B cell (primary cell): ENCODE measurements around the gene ACACB. TPM values are rescaled to one million over a fixed set of nuclear protein-coding genes. Genes with fewer than 3 reads are reported as not detected.
A peak's percentile ranks its signal among the peaks of the same experiment; 100 is the strongest.

ENCODE experiments used
- ATAC-seq: fragments of 200-7000 bp; cut with Tn5 transposase; one replicate; pipeline ENCODE4 v1.10.0; 2021; ENCODE audit warnings: low read depth, mild to moderate bottlenecking, moderate number of reproducible peaks, moderate library complexity
- CTCF ChIA-PET: fragments of 350-600 bp; sonication (Branson Sonifier 250); formaldehyde crosslinking; loops from one replicate; lab custom pipeline; 2021; ENCODE audit warnings: antibody characterized with exemption, inconsistent platforms; lab: Charles Lee
- POLR2A ChIA-PET: fragments of 350-600 bp; sonication (Branson Sonifier 250); formaldehyde crosslinking; loops from one replicate; lab custom pipeline; 2021; ENCODE audit warnings: antibody characterized with exemption; lab: Charles Lee
- DNase-seq: peaks from one replicate; pipeline ENCODE4 v3.0.0; 2013
- H2AFZ ChIP-seq: 2 replicates; pipeline ENCODE4 v1.6.1; 2012; ENCODE audit warnings: mild to moderate bottlenecking, low read depth, low read length; ENCODE audit not compliant: insufficient read depth, poor library complexity, severe bottlenecking
- H3K27ac ChIP-seq, 2 donors: 1 replicate in 1 of 2; 2 replicates in 1 of 2; pipeline ENCODE4 v1.5.1; 2012 to 2013; ENCODE audit warnings: low read length in 2 of 2, mild to moderate bottlenecking in 2 of 2, moderate library complexity in 1 of 2
- H3K27me3 ChIP-seq, 4 experiments: fragments of 200-600 bp in 1 of 4; sonication (generic) in 1 of 4; replicated peaks in 1 of 4; 1 replicate in 2 of 4; 2 replicates in 2 of 4; pipeline versions ENCODE4 v1.6.1 to v1.7.0; 2013 to 2016; ENCODE audit warnings: low read length in 3 of 4, mild to moderate bottlenecking in 2 of 4, mixed read lengths in 1 of 4, moderate library complexity in 1 of 4; ENCODE audit not compliant: insufficient read depth in 4 of 4, control insufficient read depth in 3 of 4; ENCODE audit errors: control extremely low read depth in 1 of 4
- H3K36me3 ChIP-seq, 2 experiments: replicated peaks in 1 of 2; 1 replicate in 1 of 2; 2 replicates in 1 of 2; pipeline versions ENCODE4 v1.6.1 to v1.7.1; 2013; ENCODE audit warnings: low read length in 1 of 2; ENCODE audit not compliant: insufficient read depth in 2 of 2, control insufficient read depth in 1 of 2; ENCODE audit errors: control extremely low read depth in 1 of 2, extremely low read depth in 1 of 2
- H3K4me1 ChIP-seq, 2 donors: fragments of 200-600 bp in 1 of 2; sonication (generic) in 1 of 2; 1 replicate in 1 of 2; 2 replicates in 1 of 2; pipeline versions ENCODE4 v1.5.1 to v1.6.1; 2013 to 2017; ENCODE audit warnings: low read length in 2 of 2; ENCODE audit not compliant: control insufficient read depth in 2 of 2, insufficient read depth in 2 of 2
- H3K4me2 ChIP-seq: replicated peaks from 2 replicates; pipeline ENCODE3; 2012; ENCODE audit warnings: mild to moderate bottlenecking, low read depth, low read length; ENCODE audit not compliant: poor library complexity, severe bottlenecking
- H3K4me3 ChIP-seq, 5 experiments: fragments of 200-600 bp in 1 of 5; sonication (generic) in 1 of 5; 1 replicate in 3 of 5; 2 replicates in 2 of 5; pipeline versions ENCODE4 v1.5.1 to v1.7.0; 2011 to 2016; ENCODE audit warnings: low read length in 4 of 5, mild to moderate bottlenecking in 4 of 5, low read depth in 2 of 5, control low read depth in 1 of 5, moderate library complexity in 1 of 5; ENCODE audit not compliant: insufficient read depth in 1 of 5; ENCODE audit errors: control extremely low read depth in 1 of 5, extremely low read depth in 1 of 5
- H3K79me2 ChIP-seq: fragments of 200-600 bp; sonication (generic); one replicate; pipeline ENCODE4 v1.6.0; 2016; ENCODE audit warnings: low read length; ENCODE audit not compliant: control insufficient read depth, insufficient read depth
- H3K9ac ChIP-seq: fragments of 200-600 bp; sonication (generic); 2 replicates; pipeline ENCODE4 v1.6.1; 2017; ENCODE audit warnings: mild to moderate bottlenecking, low read length, moderate library complexity
- H3K9me3 ChIP-seq, 3 donors: one replicate each; pipeline versions ENCODE4 v1.6.1 to v1.7.1; 2013; ENCODE audit warnings: low read length in 2 of 3; ENCODE audit not compliant: control insufficient read depth in 2 of 3, insufficient read depth in 1 of 3; ENCODE audit errors: control extremely low read depth in 1 of 3
- H4K20me1 ChIP-seq: 2 replicates; pipeline ENCODE4 v1.6.0; 2012; ENCODE audit warnings: mild to moderate bottlenecking, low read length; ENCODE audit not compliant: insufficient read depth, control insufficient read depth, poor library complexity, severe bottlenecking
- H3K27ac Mint-ChIP-seq: one replicate; pipeline ENCODE4 v1.8.0; 2021; ENCODE audit warnings: mixed read lengths
- H3K27me3 Mint-ChIP-seq: one replicate; pipeline ENCODE4 v1.8.0; 2021; ENCODE audit warnings: mixed read lengths
- H3K4me1 Mint-ChIP-seq: one replicate; pipeline ENCODE4 v1.8.0; 2021; ENCODE audit warnings: mixed read lengths
- H3K4me3 Mint-ChIP-seq: one replicate; pipeline ENCODE4 v1.8.0; 2021; ENCODE audit warnings: mixed read lengths
- H3K9me3 Mint-ChIP-seq: one replicate; pipeline ENCODE4 v1.8.0; 2022; ENCODE audit warnings: mixed read lengths; ENCODE audit not compliant: insufficient read depth
- EZH2 ChIP-seq: IDR thresholded peaks from 2 replicates; pipeline ENCODE4 v1.6.1; 2012; ENCODE audit warnings: borderline replicate concordance, low read depth, mild to moderate bottlenecking, moderate library complexity, low read length; ENCODE audit not compliant: insufficient read depth, poor library complexity, severe bottlenecking
- WGBS: methylation state at CpG from one replicate; pipeline ENCODE4 v1.1.5; 2013; ENCODE audit warnings: missing lambda C conversion rate; ENCODE audit not compliant: insufficient coverage; 5-methylcytosine and 5-hydroxymethylcytosine counted together
- intact Hi-C: fragments of 100-400 bp; cut with micrococcal nuclease; formaldehyde crosslinking; loops from one replicate; pipeline ENCODE4 v1.10.0; 2022
- polyA plus RNA-seq: library from polyadenylated mRNA; depleted of rRNA; stranded (reverse); fragments of >200 nt; gene quantifications from 2 replicates; pipeline ENCODE4 v1.2.3, GENCODE V29; 2012
- total RNA-seq, 2 donors: library from RNA; stranded (reverse); fragments of 120-200 nt in 1 of 2; gene quantifications; 1 replicate in 1 of 2; 2 replicates in 1 of 2; pipeline versions ENCODE4 v1.2.3 to v1.2.4, GENCODE V29; 2013 to 2022
- TF ChIP-seq, protein P1 (sequence below): fragments of 200-600 bp; IDR thresholded peaks from one replicate; pipeline ENCODE4 v1.8.0; 2022; ENCODE audit warnings: antibody characterized with exemption, mild to moderate bottlenecking

ACACB gene
- total and polyA plus RNA-seq, 2 donors (not counting 1 experiment from before 2014, with no cell fraction given): 7.4 to 27.5 TPM

DNA sequence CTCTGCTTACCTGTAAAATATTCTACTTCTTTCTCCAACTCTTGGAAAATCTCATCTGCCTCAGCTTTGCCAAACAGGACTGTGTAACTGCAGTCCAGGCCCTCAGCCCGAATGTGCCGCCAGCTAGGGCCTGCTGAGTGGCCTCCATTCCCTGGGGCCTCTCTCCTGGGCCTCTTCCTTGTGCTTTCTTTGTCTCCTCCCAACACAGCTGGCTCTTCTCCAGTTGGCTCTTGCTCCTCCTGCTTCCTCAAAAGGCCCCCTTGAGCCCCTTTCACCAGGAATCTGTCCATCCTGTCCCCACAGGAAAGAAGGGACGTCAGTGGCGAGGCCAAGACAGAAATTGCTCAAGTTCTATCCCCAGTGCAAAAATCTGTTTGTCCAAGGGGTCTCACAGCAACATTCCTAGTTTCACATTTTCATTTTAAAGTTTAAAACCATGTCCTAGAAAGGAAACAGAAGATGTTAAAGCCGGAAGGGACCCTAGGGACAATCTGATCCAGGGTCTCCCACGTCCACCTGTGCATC, 23.8 kb upstream of the ACACB start:
- DNase-seq (no peak), ATAC-seq (no peak)
- peak overlapping the region; percentile 89 for H3K27ac Mint-ChIP-seq
- H3K27ac ChIP-seq: peak overlapping the region; percentile 58 to 78
- H3K36me3 ChIP-seq: peaks cover 0 to 22% of the 10 kb centered on the region in 2 experiments
- peak overlapping the region; percentile 95 for H3K4me3 Mint-ChIP-seq
- peak overlapping the region; percentile 64 to 98 (median 85) for H3K4me3 ChIP-seq
- H3K9ac ChIP-seq: peak overlapping the region; percentile 87
- TF ChIP-seq, protein P1, sequence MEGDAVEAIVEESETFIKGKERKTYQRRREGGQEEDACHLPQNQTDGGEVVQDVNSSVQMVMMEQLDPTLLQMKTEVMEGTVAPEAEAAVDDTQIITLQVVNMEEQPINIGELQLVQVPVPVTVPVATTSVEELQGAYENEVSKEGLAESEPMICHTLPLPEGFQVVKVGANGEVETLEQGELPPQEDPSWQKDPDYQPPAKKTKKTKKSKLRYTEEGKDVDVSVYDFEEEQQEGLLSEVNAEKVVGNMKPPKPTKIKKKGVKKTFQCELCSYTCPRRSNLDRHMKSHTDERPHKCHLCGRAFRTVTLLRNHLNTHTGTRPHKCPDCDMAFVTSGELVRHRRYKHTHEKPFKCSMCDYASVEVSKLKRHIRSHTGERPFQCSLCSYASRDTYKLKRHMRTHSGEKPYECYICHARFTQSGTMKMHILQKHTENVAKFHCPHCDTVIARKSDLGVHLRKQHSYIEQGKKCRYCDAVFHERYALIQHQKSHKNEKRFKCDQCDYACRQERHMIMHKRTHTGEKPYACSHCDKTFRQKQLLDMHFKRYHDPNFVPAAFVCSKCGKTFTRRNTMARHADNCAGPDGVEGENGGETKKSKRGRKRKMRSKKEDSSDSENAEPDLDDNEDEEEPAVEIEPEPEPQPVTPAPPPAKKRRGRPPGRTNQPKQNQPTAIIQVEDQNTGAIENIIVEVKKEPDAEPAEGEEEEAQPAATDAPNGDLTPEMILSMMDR: no peak
- no peak for TF ChIP-seq EZH2
- H2AFZ ChIP-seq: peak overlapping the region; percentile 94
- POLR2A ChIA-PET: interaction anchor here (0.6 kb wide), 1 partner anchor 16 kb away, joined by 3 read pairs; no protein-coding TSS in a partner anchor
- peaks cover 24 to 26% of the 10 kb centered on the region in 2 donors for H3K4me1 ChIP-seq
- peaks cover 32% of the 10 kb centered on the region for H3K4me1 Mint-ChIP-seq
- H3K4me2 ChIP-seq: peak overlapping the region; percentile 95
- H3K79me2 ChIP-seq: peaks cover 23% of the 10 kb centered on the region
- CTCF ChIA-PET: interaction anchor here (0.8 to 2.6 kb wide), 11 partner anchors 10 to 528 kb away, joined by 3 to 11 read pairs (median 5); partner anchors contain the start of gene USP30
- intact Hi-C loops: loop anchor here (1.0 to 10.0 kb wide), 11 partner anchors 19 to 975 kb away; partner anchors contain the start of genes CORO1C, FAM222A, FICD and ISCU
- H3K27me3 Mint-ChIP-seq: no peaks in the 10 kb centered on the region
- 38% methylated on average over 6 of the region's 6 CpGs for WGBS
- H4K20me1 ChIP-seq: no peaks in the 10 kb centered on the region
- no peaks in the 10 kb centered on the region for H3K9me3 Mint-ChIP-seq
- H3K27me3 ChIP-seq: no peaks in the 10 kb centered on the region
- H3K9me3 ChIP-seq: no peaks in the 10 kb centered on the region
